Measurements from ENCODE around the gene PLRG1.

DNA sequence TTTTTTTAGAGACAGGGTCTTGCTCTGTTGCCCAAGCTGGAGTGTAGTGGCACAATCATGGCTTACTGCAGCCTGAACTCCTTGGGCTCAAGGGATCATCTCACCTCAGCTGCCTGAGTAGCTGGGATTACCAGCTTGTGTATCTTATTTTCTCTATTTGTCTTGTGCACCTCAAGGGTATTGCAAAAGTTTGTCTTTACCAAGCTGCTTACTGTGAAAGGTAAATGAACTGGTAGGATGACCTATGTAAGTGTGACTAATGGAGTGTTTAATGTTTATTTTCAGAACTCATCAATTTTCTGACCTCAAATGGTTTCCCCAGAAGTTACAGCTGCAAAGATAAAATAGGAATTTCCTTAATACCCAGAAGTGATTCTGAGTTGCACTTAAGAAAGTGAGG is 45.6 kb upstream of the PLRG1 start:
- TF ChIP-seq, protein P1, sequence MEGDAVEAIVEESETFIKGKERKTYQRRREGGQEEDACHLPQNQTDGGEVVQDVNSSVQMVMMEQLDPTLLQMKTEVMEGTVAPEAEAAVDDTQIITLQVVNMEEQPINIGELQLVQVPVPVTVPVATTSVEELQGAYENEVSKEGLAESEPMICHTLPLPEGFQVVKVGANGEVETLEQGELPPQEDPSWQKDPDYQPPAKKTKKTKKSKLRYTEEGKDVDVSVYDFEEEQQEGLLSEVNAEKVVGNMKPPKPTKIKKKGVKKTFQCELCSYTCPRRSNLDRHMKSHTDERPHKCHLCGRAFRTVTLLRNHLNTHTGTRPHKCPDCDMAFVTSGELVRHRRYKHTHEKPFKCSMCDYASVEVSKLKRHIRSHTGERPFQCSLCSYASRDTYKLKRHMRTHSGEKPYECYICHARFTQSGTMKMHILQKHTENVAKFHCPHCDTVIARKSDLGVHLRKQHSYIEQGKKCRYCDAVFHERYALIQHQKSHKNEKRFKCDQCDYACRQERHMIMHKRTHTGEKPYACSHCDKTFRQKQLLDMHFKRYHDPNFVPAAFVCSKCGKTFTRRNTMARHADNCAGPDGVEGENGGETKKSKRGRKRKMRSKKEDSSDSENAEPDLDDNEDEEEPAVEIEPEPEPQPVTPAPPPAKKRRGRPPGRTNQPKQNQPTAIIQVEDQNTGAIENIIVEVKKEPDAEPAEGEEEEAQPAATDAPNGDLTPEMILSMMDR (conservative IDR thresholded peaks at IDR 0.05; ENCODE audit: low read length): no peak
- TF ChIP-seq EZH2phosphoT487 (IDR thresholded peaks at IDR 0.05; ENCODE audit: borderline replicate concordance): no peak
